ENCODE measurements around the gene KCNF1.

DNA sequence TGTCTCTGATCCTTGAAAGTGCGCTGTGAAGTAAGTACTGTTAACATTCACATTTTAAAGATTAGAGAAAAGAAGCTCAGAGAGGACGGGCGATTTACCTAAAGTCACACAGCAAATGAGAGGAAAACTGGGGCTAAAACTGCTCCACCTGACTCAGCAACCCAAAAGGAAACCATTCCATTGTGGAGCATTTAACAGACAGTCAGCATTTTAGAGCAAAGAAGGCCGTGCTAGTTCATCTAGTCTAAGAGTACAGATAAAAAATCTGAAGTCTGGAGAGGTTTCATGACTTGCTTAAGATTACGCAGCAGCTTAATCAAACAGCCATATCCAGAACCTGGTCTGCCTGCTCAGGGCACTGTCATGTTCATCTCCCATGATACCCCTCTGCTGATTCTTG, 19.9 kb upstream of the KCNF1 start:
- no peak for TF ChIP-seq CTCF (conservative IDR thresholded peaks at IDR 0.05; ENCODE audit: low read length)
- TF ChIP-seq EZH2phosphoT487 (IDR thresholded peaks at IDR 0.05; ENCODE audit: borderline replicate concordance, low read depth, low read length), result no peak

Measured in OCI-LY7 (cell line).